PC-9 (cell line): ENCODE results near the gene TSHZ2. TPM values are rescaled to one million over a fixed set of nuclear protein-coding genes. Genes with fewer than 3 reads are reported as not detected.

Experiments used
- BruUV-seq: library from RNA; stranded (reverse); fragments of 400-500 nt; replicated peaks from 2 replicates; lab custom pipeline; 2021; lab: Mats Ljungman, UMichigan
- CTCF ChIA-PET: fragments of 300-600 bp; sonication (Branson Sonifier 250); formaldehyde crosslinking; loops from one replicate; lab custom pipeline; 2022; ENCODE audit warnings: antibody characterized with exemption; lab: Charles Lee
- POLR2A ChIA-PET: fragments of 300-600 bp; sonication (Branson Sonifier 250); formaldehyde crosslinking; loops from one replicate; lab custom pipeline; 2022; ENCODE audit warnings: antibody characterized with exemption; ENCODE audit not compliant: unreplicated experiment; lab: Charles Lee
- DNase-seq, 2 experiments: peaks; one replicate each; pipeline versions ENCODE4 v3.0.0 to v3.0.0-alpha.2; 2015 to 2022; ENCODE audit warnings: mixed read lengths in 1 of 2
- H2AFZ ChIP-seq: fragments of 200-600 bp; sonication (generic); 2 replicates; pipeline ENCODE4 v1.8.1; 2017; ENCODE audit warnings: antibody characterized with exemption
- H3F3A ChIP-seq: fragments of 200-600 bp; sonication (generic); 2 replicates; pipeline ENCODE4 v1.8.1; 2017; ENCODE audit warnings: antibody characterized with exemption, mild to moderate bottlenecking, low read depth; ENCODE audit not compliant: insufficient read depth
- H3K27ac ChIP-seq: fragments of 200-600 bp; sonication (generic); 2 replicates; pipeline ENCODE4 v1.6.1; 2016; ENCODE audit warnings: mixed run types
- H3K27me3 ChIP-seq: fragments of 200-600 bp; sonication (generic); 2 replicates; pipeline ENCODE4 v1.6.1; 2016; ENCODE audit warnings: low read depth, mixed run types; ENCODE audit not compliant: insufficient read depth
- H3K36me3 ChIP-seq: fragments of 200-600 bp; sonication (generic); 2 replicates; pipeline ENCODE4 v1.6.1; 2016; ENCODE audit warnings: low read depth, mixed run types
- H3K4me1 ChIP-seq: fragments of 200-600 bp; sonication (generic); replicated peaks from 2 replicates; pipeline ENCODE4 v1.6.1; 2016; ENCODE audit warnings: mixed run types; ENCODE audit not compliant: insufficient read depth
- H3K4me2 ChIP-seq: fragments of 200-600 bp; sonication (generic); 2 replicates; pipeline ENCODE4 v1.6.1; 2017; ENCODE audit warnings: mixed run types
- H3K4me3 ChIP-seq: fragments of 200-600 bp; sonication (generic); 2 replicates; pipeline ENCODE4 v1.6.1; 2016; ENCODE audit warnings: mixed run types
- H3K79me2 ChIP-seq: fragments of 200-600 bp; sonication (generic); 2 replicates; pipeline ENCODE4 v1.6.1; 2017; ENCODE audit warnings: low read depth, mixed run types
- H3K9me2 ChIP-seq: fragments of 200-600 bp; sonication (generic); 2 replicates; pipeline ENCODE4 v1.8.1; 2017; ENCODE audit warnings: mild to moderate bottlenecking; ENCODE audit not compliant: insufficient read depth
- H3K9me3 ChIP-seq: fragments of 200-600 bp; sonication (generic); 2 replicates; pipeline ENCODE4 v1.8.1; 2016; ENCODE audit warnings: low read depth; ENCODE audit not compliant: insufficient read depth
- H4K20me1 ChIP-seq: fragments of 200-600 bp; sonication (generic); 2 replicates; pipeline ENCODE4 v1.8.1; 2017; ENCODE audit not compliant: insufficient read depth
- EZH2 ChIP-seq: fragments of 200-600 bp; sonication (generic); IDR thresholded peaks from 2 replicates; pipeline ENCODE4 v1.8.0; 2017; ENCODE audit warnings: antibody characterized with exemption, low read depth
- intact Hi-C: fragments of 100-400 bp; cut with micrococcal nuclease; formaldehyde crosslinking; loops from one replicate; pipeline ENCODE4 v1.10.0; 2022; ENCODE audit not compliant: unreplicated experiment
- total RNA-seq: library from RNA; stranded (reverse); gene quantifications from 2 replicates; pipeline ENCODE4 v1.2.3, GENCODE V29; 2021
- TF ChIP-seq, protein P1 (sequence below): fragments of 200-600 bp; sonication (generic); conservative IDR thresholded peaks from 2 replicates; pipeline ENCODE4 v1.6.1; 2017; ENCODE audit warnings: mixed run types, antibody characterized with exemption, mild to moderate bottlenecking, moderate library complexity

The TSHZ2 gene
- total RNA-seq, 1 experiment from 2014 or later, result not detected

DNA sequence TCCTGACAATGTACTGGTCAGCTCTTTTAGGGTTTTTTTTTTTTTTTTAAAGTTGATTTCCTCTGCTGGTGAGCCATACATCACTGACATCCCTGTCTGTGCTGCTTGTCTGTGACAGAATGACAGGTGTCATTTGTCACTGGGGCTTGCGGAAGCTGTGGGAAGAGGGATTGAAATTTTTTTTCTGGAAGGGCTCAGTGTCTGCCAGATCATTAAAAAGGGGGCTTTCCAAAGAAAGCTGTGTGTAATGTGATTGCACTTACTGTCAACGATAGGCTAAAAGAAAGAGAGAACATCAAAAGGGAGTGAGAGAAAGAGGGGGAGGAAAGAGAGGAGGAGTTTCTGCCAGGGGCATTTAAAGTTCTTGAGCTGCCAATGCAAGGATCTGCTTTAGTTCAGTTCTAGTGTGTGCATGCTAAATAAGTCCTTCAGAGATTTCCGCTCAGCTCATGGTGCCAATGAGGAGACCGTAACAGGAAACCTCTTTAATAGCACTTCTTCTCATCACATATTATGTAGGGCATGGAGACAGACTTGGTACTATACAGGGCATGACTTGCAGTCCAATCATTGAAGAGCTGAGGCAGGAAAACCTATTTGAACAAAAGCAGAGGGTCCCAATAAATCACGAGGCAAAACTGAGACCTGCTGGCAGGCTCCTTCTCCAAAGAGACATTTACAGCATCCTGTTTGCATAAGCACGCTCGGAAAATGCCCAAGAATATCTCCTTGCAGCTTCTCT is 177.2 kb downstream of the TSHZ2 start:
- Histone ChIP-seq H3F3A (no peaks in the 10 kb centered on the region), H3K4me2 (no peak overlapping the region), H3K4me3 (no peak overlapping the region), H4K20me1 (no peaks in the 10 kb centered on the region), H3K27ac (no peak overlapping the region), H2AFZ (no peak overlapping the region), H3K36me3 (no peaks in the 10 kb centered on the region), H3K4me1 (no peaks in the 10 kb centered on the region), H3K9me3 (no peaks in the 10 kb centered on the region), H3K79me2 (no peaks in the 10 kb centered on the region), H3K9me2 (no peaks in the 10 kb centered on the region), H3K27me3 (peaks cover 17% of the 10 kb centered on the region; the same call in 1 of the 2 replicates)
- no peak for DNase-seq
- no peak for TF ChIP-seq EZH2
- TF ChIP-seq, protein P1, sequence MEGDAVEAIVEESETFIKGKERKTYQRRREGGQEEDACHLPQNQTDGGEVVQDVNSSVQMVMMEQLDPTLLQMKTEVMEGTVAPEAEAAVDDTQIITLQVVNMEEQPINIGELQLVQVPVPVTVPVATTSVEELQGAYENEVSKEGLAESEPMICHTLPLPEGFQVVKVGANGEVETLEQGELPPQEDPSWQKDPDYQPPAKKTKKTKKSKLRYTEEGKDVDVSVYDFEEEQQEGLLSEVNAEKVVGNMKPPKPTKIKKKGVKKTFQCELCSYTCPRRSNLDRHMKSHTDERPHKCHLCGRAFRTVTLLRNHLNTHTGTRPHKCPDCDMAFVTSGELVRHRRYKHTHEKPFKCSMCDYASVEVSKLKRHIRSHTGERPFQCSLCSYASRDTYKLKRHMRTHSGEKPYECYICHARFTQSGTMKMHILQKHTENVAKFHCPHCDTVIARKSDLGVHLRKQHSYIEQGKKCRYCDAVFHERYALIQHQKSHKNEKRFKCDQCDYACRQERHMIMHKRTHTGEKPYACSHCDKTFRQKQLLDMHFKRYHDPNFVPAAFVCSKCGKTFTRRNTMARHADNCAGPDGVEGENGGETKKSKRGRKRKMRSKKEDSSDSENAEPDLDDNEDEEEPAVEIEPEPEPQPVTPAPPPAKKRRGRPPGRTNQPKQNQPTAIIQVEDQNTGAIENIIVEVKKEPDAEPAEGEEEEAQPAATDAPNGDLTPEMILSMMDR, result no peak
- no TSS peak for BruUV-seq
- ChIA-PET CTCF (interaction anchor here (0.8 kb wide), 1 partner anchor 942 kb away, joined by 4 read pairs; no protein-coding TSS in a partner anchor), POLR2A (no interaction called here)
- intact Hi-C loops, result no loop called here

DNA sequence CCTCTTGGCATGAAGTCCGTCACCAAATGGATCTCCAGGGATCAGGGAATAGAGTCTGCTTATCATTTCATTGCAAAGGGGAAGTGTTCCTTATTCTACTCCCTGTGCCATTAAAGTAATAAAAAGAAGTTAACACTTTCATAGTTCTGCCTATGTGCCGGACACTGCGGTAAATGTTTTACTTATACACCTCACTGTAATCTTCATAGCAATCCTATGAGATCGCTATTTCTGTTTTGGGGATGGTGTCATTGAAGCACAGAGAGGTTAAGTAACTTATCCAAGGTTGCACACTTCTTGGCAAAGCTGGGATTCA is 177.7 kb downstream of the TSHZ2 start:
- peaks cover 16% of the 10 kb centered on the region; the same call in 1 of the 2 replicates for H3K27me3 ChIP-seq
- H3K36me3 ChIP-seq, result no peaks in the 10 kb centered on the region
- H3F3A ChIP-seq, result no peaks in the 10 kb centered on the region
- H4K20me1 ChIP-seq, result no peaks in the 10 kb centered on the region
- H3K9me3 ChIP-seq, result no peaks in the 10 kb centered on the region
- ChIA-PET POLR2A (no interaction called here), CTCF (interaction anchor here (0.8 kb wide), 1 partner anchor 942 kb away, joined by 4 read pairs; no protein-coding TSS in a partner anchor)
- H3K79me2 ChIP-seq, result no peaks in the 10 kb centered on the region
- intact Hi-C loops, result no loop called here
- H2AFZ ChIP-seq, result no peak overlapping the region
- H3K9me2 ChIP-seq, result no peaks in the 10 kb centered on the region
- no TSS peak for BruUV-seq
- no peak for DNase-seq
- no peak for TF ChIP-seq EZH2
- TF ChIP-seq, protein P1, result no peak
- no peak overlapping the region for H3K4me2 ChIP-seq
- no peaks in the 10 kb centered on the region for H3K4me1 ChIP-seq
- H3K4me3 ChIP-seq, result no peak overlapping the region
- no peak overlapping the region for H3K27ac ChIP-seq

GRCh38 chr20:53150532-53150931 is 178.4 kb downstream of the TSHZ2 start:
- peaks cover 12% of the 10 kb centered on the region; the same call in 1 of the 2 replicates for H3K27me3 ChIP-seq
- intact Hi-C loops, result no loop called here
- H3K27ac ChIP-seq, result no peak overlapping the region
- no peaks in the 10 kb centered on the region for H3K9me2 ChIP-seq
- no peak overlapping the region for H3K4me3 ChIP-seq
- H3K4me1 ChIP-seq, result no peaks in the 10 kb centered on the region
- H2AFZ ChIP-seq, result no peak overlapping the region
- no peaks in the 10 kb centered on the region for H3K36me3 ChIP-seq
- no peaks in the 10 kb centered on the region for H3F3A ChIP-seq
- ChIA-PET POLR2A (no interaction called here), CTCF (no interaction called here)
- no peaks in the 10 kb centered on the region for H3K79me2 ChIP-seq
- H3K9me3 ChIP-seq, result no peaks in the 10 kb centered on the region
- DNase-seq, result no peak
- no TSS peak for BruUV-seq
- H4K20me1 ChIP-seq, result no peaks in the 10 kb centered on the region
- H3K4me2 ChIP-seq, result no peak overlapping the region
- no peak for TF ChIP-seq EZH2
- TF ChIP-seq, protein P1, result no peak
